ENCODE results near the gene DCAF6.

DNA sequence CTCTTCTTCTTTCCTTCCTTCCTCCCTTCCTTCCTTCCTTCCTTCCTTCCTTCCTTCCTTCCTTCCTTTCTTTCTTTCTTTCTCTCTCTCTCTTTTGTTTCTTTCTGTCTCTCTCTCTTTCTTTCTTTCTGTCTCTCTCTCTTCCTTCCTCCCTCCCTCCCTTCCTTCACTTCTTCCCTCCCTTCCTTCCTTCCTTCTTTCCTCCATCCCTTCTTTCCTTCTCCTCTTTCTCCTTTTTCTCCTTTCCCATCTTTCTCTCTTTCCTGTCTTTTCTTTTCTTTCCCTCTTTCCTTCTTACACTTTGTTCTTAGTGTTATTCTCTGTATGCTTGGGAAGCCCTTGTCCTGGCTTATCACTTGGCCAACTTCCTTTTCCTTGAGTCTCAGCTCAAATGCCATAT, 72.8 kb downstream of the DCAF6 start:
- TF ChIP-seq GATA3 (IDR thresholded peaks at IDR 0.05; ENCODE audit: low read depth, low read length) (no peak), GATA2 (IDR thresholded peaks at IDR 0.05; ENCODE audit: low read depth, low read length) (no peak)
